Astrocyte of the hippocampus (primary cell): ENCODE measurements around the gene SIRPB1.
"Not testable (repeated sequence)": the region's sequence is repeated elsewhere in the genome, so short reads cannot be mapped to it uniquely, and the experiment has no call there.

Source experiments
- DNase-seq: peaks from one replicate; pipeline ENCODE4 v3.0.0; 2011; ENCODE audit warnings: low read depth, low spot score

SIRPB1 gene

GRCh38 chr20:1600736-1601135 is 19.1 kb downstream of the SIRPB1 start:
- no peak for DNase-seq

- no peak for DNase-seq
Measured at GRCh38 chr20:1595333-1595732, 24.5 kb downstream of the SIRPB1 start.

GRCh38 chr20:1588533-1589460 is 31.0 kb downstream of the SIRPB1 start:
- no peak for DNase-seq

- no peak for DNase-seq
Measured at GRCh38 chr20:1587781-1588532, 31.9 kb downstream of the SIRPB1 start.

DNA sequence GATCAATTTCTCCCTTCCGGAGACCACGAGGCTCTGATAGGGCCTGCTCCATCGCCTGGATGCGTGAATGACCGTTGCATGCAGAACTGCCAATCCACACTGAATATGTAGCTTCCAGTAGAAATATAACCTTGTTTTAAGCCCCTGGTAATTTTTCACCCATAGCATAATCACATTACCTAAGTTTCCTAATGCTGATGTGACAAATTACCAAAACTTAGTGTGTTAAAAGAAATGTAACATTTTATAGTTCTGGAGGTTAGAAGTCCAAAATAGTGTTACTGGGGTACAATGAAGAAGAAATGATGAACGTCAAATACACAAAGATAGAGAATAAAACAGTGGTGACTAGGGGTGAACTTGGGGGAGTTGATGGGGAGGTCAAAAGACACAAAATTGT is 40.3 kb downstream of the SIRPB1 start:
- no peak for DNase-seq

GRCh38 chr20:1577906-1578305 is 41.9 kb downstream of the SIRPB1 start:
- no peak for DNase-seq

GRCh38 chr20:1577313-1577712 is 42.5 kb downstream of the SIRPB1 start:
- not testable (repeated sequence) for DNase-seq

DNA sequence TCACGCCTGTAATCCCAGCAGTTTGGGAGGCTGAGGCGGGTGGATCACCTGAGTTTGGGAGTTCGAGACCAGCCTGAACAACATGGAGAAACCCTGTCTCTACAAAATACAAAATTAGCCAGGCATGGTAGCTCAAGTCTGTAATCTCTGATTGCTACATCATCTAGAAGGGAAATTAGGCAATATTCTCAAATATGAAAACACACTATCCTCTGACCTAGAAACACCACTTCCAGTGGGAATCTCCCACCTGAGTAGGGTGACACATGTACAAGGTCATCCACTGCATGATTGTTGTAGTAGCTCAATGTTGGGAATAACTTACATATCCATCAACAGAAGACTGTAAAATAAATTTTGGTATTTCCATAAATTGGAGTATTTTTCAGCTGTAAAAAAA is 43.2 kb downstream of the SIRPB1 start:
- DNase-seq: no peak

DNA sequence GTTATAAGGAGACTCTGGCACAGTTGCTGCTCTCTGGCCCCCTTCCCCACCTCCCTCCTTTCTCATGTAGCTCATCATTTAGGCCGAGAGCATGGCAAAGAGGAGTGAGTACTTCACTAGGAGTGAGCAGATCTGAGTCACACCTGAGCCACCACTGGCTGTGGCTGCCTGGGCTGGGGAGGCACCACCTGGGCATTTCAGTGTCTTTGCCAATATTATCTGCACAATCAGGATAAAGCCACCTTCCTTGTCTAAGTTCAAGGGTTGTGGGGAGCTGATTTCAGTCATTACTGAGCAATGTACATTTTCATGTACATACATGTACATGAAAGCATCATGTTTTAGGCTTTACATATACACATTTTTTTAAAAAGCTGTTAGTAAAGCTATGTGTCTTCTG is 43.8 kb downstream of the SIRPB1 start:
- not testable (repeated sequence) for DNase-seq

- DNase-seq: not testable (repeated sequence)
Measured at GRCh38 chr20:1571583-1571982, 48.2 kb downstream of the SIRPB1 start.
